Lower leg skin (tissue), 4 donors: ENCODE data around the gene LIMS4. TPM values are rescaled to one million over a fixed set of nuclear protein-coding genes. Genes with fewer than 3 reads are reported as not detected.
"Not testable (repeated sequence)": the region's sequence is repeated elsewhere in the genome, so short reads cannot be mapped to it uniquely, and the experiment has no call there.

Source experiments
- DNase-seq, 2 donors: peaks; one replicate each; pipeline ENCODE4 v3.0.0-alpha.2; 2019; ENCODE audit warnings: low spot score in 2 of 2
- H3K4me3 ChIP-seq: fragments of 200-600 bp; sonication (generic); 2 replicates; pipeline ENCODE4 v1.5.1; 2017; ENCODE audit warnings: mild to moderate bottlenecking, low read depth; ENCODE audit not compliant: poor library complexity, severe bottlenecking
- WGBS, 2 donors: methylation state at CpG; one replicate each; pipeline ENCODE4 v1.1.5; 2018; 5-methylcytosine and 5-hydroxymethylcytosine counted together
- intact Hi-C: fragments of 100-400 bp; cut with DNase I; formaldehyde crosslinking; loops from one replicate; pipeline ENCODE4 v1.15.0; 2023; ENCODE audit warnings: low total_unique reads
- total RNA-seq, 4 donors: library from RNA; depleted of rRNA; stranded (reverse); fragments of >200 nt; gene quantifications; one replicate each; pipeline ENCODE4 v1.1.0, GENCODE V29; 2016

Gene LIMS4
- total RNA-seq, 4 donors from 2014 or later = 0.26 to 2.2 (median 1.3) TPM; not detected in 1

GRCh38 chr2:110422852-110423573 is 49.6 kb downstream of the LIMS4 start:
- DNase-seq, intact Hi-C loops, H3K4me3 ChIP-seq: not testable (repeated sequence)
- WGBS, 2 donors = no CpG with 5 or more reads among the region's 36 CpGs

- intact Hi-C loops, DNase-seq, H3K4me3 ChIP-seq: not testable (repeated sequence)
- no CpG with 5 or more reads among the region's 9 CpGs for WGBS, 2 donors
Observed at GRCh38 chr2:110420641-110421354, 51.8 kb downstream of the LIMS4 start.

- intact Hi-C loops, H3K4me3 ChIP-seq, DNase-seq: not testable (repeated sequence)
- WGBS, 2 donors = no CpG with 5 or more reads among the region's 1 CpG
Observed at GRCh38 chr2:110407142-110407541, 65.5 kb downstream of the LIMS4 start.

- DNase-seq, intact Hi-C loops, H3K4me3 ChIP-seq: not testable (repeated sequence)
- no CpG with 5 or more reads among the region's 2 CpGs for WGBS, 2 donors
Observed at GRCh38 chr2:110404988-110405387, 67.6 kb downstream of the LIMS4 start.

GRCh38 chr2:110404246-110404645 is 68.4 kb downstream of the LIMS4 start:
- no CpG with 5 or more reads among the region's 1 CpG for WGBS, 2 donors
- intact Hi-C loops, DNase-seq, H3K4me3 ChIP-seq: not testable (repeated sequence)

GRCh38 chr2:110401001-110401618 is 71.5 kb downstream of the LIMS4 start:
- intact Hi-C loops, H3K4me3 ChIP-seq, DNase-seq: not testable (repeated sequence)
- WGBS, 2 donors = 0 to 26% methylated on average over 2 to 5 of the region's 18 CpGs

GRCh38 chr2:110399378-110399777 is 73.2 kb downstream of the LIMS4 start:
- intact Hi-C loops, H3K4me3 ChIP-seq, DNase-seq: not testable (repeated sequence)
- no CpG with 5 or more reads among the region's 10 CpGs for WGBS, 2 donors

- no CpG with 5 or more reads among the region's 5 CpGs for WGBS, 2 donors
- H3K4me3 ChIP-seq, DNase-seq, intact Hi-C loops: not testable (repeated sequence)
Observed at GRCh38 chr2:110395990-110396389, 76.6 kb downstream of the LIMS4 start.

Other genes starting within 250 kb of the LIMS4 start
- gene RGPD6, start 104.4 kb upstream of the LIMS4 start, total RNA-seq = 10 to 100 TPM; 34.0 to 45.1 (median 38.3) TPM
- 1 to 10 TPM; 1.9 to 3.9 (median 3.0) TPM for gene BUB1, start 205.2 kb upstream of the LIMS4 start, total RNA-seq